Fibroblast of gingiva (primary cell): ENCODE data around the gene DISP3.

ENCODE experiments used
- DNase-seq: peaks from one replicate; pipeline ENCODE4 v3.0.0-alpha.2; 2011; ENCODE audit warnings: low read depth

The DISP3 gene

DNA sequence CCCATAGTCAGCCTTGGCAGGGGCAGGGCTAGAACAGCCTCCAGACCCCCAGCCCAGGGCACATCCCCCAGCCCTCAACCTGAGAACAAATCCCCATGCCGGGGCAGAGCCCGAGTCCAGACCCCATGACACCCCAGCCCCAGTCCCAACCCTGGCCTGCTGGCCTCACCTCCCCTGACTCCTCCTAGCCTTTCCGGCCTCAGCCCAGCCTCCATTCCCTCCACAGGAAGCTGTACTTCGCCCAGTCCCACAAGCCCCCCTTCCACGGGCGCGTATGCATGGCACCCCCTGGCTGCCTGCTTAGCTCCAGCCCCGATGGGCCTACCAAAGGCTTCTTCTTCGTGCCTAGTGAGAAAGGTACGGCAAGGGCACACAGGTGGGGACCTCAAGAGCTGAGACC lies 50.4 kb downstream of the DISP3 start:
- no peak for DNase-seq

DNA sequence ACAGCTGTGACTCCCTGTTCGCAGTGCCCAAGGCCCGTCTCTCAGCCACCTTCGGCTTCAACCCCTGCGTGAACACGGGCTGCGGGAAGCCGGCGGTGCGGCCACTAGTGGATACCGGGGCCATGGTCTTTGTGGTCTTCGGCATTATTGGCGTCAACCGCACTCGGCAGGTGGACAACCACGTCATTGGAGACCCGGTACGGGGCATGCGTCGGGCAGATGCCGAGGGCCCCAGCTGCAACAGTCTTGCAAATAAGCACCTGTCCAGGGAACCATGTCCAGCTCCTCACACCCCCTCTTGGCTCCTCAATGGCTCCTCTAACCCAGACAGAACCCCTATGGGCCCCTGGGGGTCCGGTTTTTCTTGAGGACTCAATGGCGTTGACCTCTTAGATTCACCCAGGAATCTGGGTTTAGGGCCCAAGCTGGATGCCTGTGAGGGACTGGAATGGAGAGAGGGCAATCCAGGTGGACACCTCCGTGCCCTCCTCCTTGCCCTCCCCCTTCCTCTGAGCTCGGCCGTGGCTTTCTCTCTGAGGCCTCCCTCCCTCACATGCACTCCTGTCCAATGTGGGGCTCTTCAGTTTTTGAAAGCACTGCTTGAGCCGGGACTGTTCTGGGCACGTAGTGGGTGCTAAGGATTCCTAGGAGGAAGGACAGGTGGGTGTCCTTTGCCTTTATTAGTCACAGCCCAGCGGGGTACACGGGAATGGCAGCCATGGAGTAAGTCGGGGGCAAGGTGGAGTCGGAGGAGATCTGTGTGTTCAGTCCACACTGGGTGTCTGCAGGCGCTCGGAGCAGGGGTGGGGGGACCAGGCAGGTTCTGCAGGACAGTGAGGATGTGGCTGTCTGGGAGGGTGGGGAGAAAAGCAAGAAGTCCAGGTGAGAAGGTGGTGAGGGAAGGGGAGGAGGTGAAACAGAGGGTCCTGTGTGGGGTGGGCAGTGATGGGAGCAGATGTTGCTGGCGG lies 51.1 kb downstream of the DISP3 start:
- DNase-seq = no peak

DNA sequence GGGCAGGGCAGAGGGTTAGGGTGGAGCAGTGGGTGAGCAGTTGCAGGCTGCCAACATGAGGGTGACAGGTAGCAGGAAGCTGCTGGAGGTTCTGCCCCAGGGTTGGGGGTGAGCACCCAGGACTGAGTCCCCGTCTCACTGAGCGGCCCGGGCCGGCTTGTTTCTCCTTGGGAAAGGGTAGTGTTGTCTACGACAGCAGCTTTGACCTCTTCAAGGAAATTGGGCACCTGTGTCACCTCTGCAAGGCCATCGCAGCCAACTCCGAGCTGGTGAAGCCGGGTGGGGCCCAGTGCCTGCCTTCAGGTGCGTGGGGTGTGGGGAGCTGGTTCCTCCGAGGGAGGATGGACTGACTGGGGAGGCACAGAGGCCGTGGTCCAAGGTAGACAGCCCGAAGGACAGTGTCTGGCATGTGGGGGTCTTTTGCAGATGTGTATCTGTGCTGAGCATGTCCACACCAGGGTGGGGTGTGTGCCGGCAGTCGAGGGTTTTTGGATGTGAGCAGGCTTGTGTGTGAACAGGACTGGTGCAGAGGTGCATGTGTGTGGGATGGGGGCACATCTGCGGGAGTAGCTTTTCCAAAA lies 51.9 kb downstream of the DISP3 start:
- no peak for DNase-seq

DNA sequence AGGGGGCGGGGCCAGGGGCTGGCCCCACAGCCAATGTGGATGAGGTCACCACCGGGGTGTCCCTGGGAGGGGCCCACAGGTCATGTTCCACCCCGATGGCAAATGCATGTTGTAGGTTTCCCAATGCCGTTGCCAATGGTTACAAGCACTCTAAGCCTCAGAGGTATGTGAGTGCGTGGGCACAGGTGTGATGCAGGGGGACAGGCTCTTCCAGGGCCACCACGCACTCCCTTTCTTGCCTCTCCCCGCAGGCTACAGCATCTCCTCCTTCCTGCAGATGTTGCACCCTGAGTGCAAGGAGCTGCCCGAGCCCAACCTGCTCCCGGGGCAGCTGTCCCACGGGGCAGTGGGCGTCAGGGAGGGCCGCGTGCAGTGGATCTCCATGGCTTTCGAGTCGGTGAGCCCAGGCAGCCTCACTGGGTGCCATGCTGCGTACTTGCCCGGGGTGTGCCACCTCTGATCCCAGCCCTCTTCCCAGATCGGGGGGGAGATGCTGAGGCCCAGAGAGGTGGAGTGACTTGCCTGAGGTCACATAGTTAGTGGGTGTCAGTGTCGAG lies 52.4 kb downstream of the DISP3 start:
- DNase-seq = no peak

DNA sequence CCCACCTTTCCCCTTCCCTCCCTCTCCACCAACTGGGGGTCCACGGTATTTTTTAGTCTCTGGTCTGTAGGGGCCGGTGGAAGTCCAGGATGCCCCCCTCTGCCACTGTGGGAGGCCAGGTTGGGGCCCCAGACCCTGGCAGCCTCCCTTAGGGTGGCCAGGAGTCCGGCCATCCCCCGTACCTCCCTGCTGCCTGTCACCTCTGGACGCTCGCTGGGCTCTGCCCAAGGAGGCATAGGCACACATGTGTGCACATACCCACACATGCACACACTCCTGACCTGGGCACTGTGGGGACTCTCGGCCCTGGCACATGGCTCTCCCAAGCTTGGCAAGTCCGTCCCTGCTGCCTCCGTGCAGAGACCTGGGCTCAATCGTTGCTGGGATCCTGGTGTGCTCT lies 53.0 kb downstream of the DISP3 start:
- no peak for DNase-seq

DNA sequence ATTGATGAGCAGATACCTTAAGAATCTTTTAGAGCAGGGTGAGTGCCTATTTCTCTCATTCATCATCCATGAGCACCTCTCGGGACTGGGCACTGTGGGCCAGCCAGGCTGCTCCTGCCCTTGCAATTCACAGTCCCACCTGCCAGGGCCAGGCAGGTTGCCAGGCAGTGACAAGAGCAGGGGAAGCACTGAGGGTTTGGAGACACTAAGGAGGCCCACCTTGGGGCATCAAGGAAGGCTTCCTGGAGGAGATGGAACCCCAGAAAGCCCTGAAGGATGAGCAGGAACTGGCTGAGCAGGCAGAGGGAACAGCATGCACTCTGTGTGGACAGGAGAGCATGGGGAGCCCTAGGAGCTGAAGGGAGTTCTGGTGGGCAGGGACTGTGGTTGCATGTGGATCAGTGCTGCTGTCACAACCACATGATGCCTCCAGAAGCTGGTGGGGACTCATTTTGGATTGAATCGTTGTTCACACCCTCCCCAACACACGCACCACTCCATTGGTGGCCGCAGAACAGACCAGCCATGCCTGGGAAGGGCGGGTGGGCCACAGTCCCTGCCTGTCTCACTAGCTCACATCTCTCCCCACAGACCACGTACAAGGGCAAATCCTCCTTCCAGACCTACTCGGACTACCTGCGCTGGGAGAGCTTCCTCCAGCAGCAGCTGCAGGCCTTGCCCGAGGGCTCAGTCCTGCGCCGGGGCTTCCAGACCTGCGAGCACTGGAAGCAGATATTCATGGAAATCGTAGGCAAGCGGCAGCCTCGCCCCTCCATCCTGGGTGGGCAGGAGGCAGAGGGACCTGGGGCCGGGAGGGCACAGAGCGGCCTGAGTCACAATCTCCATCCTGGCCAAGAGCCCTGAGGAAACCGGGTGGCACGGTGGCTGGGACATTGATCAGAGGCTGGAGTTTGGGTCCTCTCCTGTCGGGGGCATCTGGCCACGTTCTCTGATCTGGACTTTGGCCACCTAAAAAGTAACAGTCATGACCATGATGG lies 55.1 kb downstream of the DISP3 start:
- no peak for DNase-seq

DNA sequence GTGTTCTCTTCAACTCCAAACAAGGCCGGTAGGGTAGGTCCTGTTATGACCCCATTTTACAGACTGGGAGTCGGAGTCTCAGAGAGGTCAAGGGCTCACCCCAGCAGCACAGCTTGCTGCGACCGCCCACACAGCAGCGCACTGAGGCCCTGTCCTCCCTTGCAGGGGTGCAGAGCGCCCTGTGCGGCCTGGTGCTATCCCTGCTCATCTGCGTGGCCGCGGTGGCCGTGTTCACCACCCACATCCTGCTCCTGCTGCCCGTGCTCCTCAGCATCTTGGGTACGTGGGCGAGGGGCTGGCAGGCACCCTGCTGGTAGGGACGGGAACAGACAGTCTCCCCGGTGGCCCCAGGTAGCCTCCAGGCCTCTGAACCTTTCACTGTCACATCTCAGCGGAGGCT lies 55.9 kb downstream of the DISP3 start:
- DNase-seq = no peak

DNA sequence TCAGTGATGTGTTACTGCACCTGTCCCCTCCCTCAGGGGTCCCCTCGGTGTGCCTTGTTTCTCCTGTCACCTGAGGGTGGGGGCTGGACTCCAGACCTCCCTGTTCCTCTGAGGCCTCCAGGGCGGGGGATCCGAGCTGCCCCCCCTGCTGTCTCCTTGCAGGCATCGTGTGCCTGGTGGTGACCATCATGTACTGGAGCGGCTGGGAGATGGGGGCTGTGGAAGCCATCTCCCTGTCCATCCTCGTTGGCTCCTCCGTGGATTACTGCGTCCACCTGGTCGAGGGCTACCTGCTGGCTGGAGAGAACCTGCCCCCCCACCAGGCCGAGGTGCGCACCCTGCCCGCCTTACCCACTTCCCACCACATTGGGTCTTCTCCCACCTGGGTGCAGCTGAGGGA lies 56.4 kb downstream of the DISP3 start:
- DNase-seq = no peak

DNA sequence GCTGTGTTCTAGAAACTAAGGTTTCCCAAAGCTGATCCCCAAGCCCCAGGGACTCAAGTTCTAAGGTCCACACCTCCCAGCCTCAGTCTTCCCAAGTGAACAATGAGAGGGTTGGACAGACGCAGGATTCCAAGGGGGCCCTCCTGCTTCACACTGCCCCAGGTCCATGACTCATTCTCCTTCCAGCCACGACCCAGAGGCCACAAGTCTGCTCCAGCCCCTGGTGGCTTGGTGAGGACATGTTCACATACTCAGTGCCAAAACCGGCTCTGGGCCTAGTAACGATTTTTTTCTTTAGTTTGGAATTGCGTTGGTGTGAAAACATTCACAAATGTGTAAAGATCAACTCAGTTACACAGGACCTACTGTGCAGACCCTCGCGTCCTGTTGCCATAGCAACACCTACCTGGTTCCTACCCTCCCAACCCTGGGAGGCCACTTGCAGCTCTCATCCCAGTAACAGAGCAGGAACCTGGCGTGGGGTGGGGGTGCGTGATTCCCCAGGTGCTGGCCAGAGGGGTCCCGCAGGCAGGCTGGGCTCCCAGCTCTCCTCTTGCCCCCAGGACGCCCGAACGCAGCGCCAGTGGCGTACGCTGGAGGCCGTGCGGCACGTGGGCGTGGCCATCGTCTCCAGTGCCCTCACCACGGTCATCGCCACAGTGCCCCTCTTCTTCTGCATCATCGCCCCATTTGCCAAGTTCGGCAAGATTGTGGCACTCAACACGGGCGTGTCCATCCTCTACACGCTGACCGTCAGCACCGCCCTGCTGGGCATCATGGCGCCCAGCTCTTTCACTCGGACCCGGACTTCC lies 57.0 kb downstream of the DISP3 start:
- DNase-seq = no peak

DNA sequence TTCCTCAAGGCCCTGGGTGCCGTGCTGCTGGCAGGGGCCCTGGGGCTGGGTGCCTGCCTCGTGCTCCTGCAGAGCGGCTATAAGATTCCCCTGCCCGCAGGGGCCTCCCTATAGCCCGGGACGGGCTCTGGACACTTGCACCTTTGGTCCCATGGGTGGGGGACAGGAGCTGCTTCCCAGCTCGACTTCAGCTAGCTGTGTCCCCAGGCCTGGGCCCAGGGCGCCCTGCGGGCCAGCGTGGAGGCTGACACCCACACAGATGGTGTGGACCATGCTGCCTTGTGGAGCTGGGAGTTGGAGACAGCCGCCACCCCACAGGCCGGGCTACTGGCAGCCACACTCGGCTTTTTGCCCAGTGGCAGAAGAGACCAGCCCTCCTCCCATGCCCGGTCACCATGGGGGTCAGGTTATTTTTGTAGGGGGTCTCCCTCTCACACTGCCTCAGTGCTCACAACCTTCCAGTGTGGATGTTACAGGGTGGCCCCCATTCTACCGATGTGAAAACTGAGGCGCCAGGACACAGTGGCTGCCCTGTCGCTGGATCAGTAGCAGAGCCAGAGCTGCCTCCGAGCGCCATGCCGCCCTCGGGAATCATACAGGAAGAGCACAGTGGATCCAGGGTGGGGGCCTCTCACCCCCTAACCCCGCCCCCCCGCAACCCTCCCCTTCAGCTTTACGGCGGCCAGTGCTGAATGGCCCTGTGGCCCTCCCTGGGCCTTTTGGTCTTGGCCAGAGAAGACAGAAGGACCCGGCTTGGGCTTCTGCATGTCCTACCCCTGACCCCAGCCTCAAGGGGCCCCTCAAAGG lies 57.8 kb downstream of the DISP3 start:
- no peak for DNase-seq

DNA sequence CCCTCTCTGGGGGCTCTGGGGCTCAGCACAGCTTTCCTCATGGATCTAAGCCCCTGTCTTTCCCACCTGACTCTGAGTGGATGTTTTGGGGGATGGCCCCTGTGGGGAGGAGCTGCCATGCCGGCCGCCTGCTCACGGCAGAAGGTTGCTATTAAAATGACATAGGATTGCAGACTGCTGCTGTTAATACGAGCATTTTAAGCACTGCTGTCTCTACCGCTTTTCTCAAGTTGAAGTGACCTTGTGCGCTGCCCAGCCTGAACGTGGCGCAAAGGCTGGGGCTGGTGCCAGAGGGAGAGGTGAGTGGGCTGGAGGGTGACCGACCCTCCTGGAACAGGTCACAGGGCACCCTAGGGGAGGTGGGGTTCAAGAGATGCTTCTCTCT lies 58.4 kb downstream of the DISP3 start:
- DNase-seq = no peak

DNA sequence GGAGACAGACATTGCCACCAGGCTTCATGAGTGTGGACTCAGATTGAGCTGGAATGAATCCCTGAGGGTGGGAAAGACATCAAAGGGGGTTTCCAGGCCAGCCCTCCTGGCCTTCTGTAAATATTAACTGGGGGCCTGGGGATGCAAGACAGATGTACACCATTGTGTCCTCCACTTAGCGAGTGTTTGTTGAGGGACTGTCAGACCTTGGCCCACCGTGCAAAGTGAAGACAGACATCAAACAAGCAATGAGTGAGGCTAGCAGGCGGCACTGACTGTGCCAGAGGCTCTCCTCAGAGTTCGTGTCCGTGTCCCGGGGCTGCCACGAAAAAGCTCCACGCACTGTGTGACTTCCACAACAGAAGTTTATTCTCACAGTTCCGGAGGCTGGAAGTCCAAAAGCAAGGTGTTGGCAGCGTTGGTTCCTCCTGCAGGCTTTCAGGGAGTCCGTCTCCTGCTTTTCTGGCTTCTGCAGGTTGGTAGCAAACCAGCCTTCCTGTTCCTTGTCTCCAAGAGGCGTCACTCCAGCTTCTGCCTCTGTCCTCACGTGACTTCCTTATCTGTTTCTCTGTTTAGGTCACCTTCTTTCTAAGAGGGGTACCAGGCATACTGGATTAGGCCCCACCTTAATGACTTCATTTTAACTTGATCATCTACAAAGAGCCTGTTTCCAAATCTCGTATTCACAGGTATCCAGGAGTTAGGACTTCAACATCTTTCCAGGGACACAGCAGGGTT lies 59.1 kb downstream of the DISP3 start:
- no peak for DNase-seq

DNA sequence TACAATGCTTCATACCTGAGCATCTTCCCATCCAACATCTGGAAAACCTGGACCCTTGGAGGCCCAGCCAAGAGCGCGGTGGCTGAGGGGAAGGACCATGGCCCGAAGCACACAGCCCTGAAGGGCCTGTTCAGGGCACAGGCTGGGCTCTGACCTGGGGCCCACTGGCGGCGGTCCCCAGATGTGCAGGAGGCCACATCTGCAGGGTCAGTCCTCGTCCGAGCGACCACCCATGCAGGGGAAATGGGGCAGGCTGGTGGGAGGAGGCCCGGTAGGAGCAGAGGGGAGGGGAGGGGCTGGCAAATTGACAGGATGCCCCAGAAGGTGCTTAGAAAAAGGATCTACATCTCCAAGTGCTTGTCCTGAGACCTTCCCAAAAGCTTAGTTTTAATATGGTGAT lies 59.9 kb downstream of the DISP3 start:
- DNase-seq = no peak

DNA sequence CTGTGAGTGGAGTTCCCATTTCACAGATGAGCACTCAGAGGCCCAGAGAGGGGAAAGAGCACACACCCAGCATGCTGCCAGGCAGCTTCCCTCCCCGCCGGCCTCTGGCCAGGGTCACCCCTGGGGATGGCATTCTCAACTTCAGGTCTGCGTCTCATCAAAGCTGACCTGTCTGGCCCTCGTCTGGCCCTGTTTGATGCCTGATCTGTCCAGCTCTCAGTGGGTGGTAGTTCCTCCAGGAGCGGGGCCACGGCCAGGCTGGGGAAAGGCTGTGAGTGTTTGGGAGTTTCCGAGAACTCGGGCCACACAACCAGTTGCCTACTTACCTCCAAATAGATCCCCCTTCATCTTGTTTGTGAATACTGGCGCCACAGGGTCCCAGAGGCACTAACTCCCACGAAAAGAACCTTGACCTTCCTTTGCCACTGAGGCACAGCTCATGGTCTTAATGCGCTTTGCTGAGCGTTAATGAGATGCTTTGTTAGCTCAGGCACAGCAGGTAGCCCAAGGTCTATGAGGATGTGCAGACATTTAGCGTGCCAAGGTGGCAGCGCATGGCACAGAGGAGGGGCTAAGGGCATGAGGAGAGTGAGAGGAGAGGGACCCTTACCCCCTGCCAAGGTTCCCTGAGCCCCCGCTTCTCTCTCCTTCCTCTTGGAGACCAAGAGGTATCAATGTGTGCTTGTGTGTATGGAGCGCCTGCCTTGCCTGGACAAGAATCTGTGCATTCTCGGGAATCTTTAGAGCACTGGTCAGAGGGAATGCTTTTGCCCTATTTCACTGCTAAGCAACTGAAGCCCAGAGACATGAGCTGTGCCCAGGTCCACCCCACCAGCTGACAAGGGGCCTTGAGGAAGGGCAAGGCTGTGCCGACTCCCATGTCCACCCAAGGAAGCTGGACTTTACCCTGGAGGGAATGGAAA lies 61.2 kb downstream of the DISP3 start:
- no peak for DNase-seq

DNA sequence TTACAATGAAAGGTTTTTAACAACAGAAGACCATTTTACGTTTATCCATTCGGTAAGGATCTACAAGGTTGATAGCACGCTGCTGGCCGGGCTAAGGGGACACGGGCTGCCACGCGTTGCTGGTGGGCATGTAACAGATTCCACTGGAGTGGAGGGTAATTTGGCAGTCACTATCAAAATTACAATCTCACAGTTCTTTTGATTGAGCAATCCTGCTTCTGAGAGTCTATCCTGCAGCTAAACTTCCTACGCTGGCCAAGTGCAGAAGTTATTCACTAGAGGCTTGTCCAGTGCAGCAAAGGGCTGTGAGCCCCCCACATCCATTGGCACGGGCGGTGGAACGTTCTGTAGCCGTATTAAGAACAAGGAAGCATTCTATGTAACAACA lies 61.8 kb downstream of the DISP3 start:
- no peak for DNase-seq

DNA sequence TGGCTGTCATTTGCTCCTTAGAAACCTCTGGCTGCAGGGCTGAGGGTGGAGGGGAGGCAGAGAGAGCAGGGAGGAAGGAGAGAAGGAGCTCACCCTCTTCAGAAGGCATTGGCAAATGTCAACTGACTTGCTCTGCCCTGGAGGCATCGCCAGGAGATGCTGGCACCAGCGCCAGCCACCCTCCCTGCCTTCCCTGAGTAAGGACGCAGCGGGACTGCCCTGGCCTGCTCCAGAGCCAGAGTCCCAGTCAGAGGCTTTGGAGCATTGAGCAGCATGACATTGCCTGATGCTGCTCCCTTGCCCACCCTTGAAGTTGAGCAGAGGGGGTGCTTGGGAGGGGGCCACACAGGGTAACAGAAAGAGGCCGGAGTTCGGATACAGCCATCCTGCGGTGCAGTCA lies 62.3 kb downstream of the DISP3 start:
- no peak for DNase-seq

DNA sequence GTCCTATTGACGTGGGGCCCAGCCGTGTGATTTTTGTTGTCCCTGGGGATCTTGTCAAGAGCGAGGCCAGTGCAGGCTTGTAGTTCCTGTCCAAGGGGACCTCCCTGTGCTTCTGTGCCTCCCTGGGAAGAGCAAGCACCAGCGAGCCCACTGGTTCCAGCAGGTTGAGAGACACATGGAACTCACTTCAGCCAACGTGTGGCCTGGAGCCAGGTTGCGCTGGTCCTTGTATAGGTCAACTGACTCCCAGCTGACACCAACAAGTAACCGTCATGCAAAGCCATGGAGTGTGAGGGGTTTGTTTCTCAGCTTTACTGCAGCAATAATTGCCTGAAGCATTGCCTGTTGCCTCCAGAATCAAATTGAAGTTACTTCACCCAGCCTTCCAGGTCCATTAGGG lies 63.0 kb downstream of the DISP3 start:
- no peak for DNase-seq

DNA sequence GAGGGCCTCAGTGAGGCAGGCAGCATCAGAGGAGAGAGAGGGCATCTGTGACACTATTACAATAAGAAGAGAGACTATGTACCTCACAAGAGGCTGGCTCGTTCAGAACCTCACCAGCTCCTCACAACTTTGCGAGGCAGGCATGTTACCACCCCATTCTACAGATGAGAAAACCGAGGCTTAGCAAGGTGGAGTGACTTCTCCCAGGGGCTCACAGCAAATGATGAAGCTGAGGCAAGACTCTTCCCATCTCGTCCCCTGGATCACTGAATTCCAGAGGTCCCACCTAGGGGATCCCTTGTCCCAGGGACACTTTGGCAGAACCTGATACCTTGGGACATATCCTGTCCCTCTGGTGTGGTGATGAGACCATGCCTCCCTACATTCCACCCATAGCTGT lies 64.4 kb downstream of the DISP3 start:
- DNase-seq = no peak

DNA sequence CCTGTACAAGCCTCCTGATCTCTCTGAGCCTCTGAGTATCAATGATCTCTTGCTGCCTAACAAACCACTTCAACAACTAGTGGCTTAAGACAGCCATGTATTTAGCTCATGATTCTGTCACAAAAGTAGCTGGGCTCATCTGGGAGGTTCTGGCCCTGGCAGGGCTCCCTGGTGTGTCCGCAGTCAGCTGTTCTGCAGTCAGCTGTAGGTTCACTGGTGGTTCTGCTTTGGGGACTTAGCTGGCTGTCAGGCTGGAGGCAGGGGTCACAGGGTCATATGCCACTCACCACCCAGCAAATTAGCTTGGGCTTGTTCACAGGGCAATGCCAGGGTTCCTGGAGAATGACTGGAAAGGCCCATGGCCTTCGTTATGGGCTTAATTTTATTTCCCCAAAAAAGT lies 64.8 kb downstream of the DISP3 start:
- DNase-seq = no peak
